Trophoblast cell (in vitro differentiated cells and primary cell): Measurements from ENCODE around the gene CCNF.
A peak's percentile ranks its signal among the peaks of the same experiment; 100 is the strongest.

Source experiments
- DNase-seq, 2 donors: peaks; one replicate each; pipeline ENCODE4 v3.0.0-alpha.2; 2016
- H2AFZ ChIP-seq: 2 replicates; pipeline ENCODE4 v1.6.1; 2013; ENCODE audit warnings: low read length, moderate library complexity, mild to moderate bottlenecking; ENCODE audit not compliant: insufficient read depth, poor library complexity
- H2AK5ac ChIP-seq: 2 replicates; pipeline ENCODE4 v1.6.1; 2013; ENCODE audit warnings: mild to moderate bottlenecking, low read length
- H2BK120ac ChIP-seq: 2 replicates; pipeline ENCODE4 v1.6.1; 2013; ENCODE audit warnings: low read length, mild to moderate bottlenecking, moderate library complexity; ENCODE audit not compliant: insufficient read depth, poor library complexity
- H2BK12ac ChIP-seq: 2 replicates; pipeline ENCODE4 v1.6.1; 2013; ENCODE audit warnings: mild to moderate bottlenecking, low read length, moderate library complexity
- H2BK5ac ChIP-seq: 2 replicates; pipeline ENCODE4 v1.6.1; 2013; ENCODE audit warnings: low read length, low read depth, moderate library complexity, mild to moderate bottlenecking; ENCODE audit not compliant: poor library complexity
- H3K14ac ChIP-seq: 2 replicates; pipeline ENCODE4 v1.6.1; 2013; ENCODE audit warnings: mild to moderate bottlenecking, low read length
- H3K18ac ChIP-seq: 2 replicates; pipeline ENCODE4 v1.6.1; 2013; ENCODE audit warnings: mild to moderate bottlenecking, low read length
- H3K23ac ChIP-seq: 2 replicates; pipeline ENCODE4 v1.6.1; 2013; ENCODE audit warnings: low read length
- H3K27ac ChIP-seq: 2 replicates; pipeline ENCODE4 v1.5.1; 2013; ENCODE audit warnings: low read depth, mild to moderate bottlenecking, inconsistent platforms, low read length, moderate library complexity
- H3K27me3 ChIP-seq: 2 replicates; pipeline ENCODE4 v1.6.1; 2013; ENCODE audit warnings: inconsistent platforms, mild to moderate bottlenecking, low read length, moderate library complexity; ENCODE audit not compliant: insufficient read depth
- H3K36me3 ChIP-seq, 2 experiments: 1 replicate in 1 of 2; 2 replicates in 1 of 2; pipeline ENCODE4 v1.6.1; 2013; ENCODE audit warnings: low read length in 2 of 2, mild to moderate bottlenecking in 2 of 2, moderate library complexity in 1 of 2; ENCODE audit not compliant: insufficient read depth in 2 of 2, control insufficient read depth in 1 of 2
- H3K4ac ChIP-seq: 2 replicates; pipeline ENCODE4 v1.6.1; 2013; ENCODE audit warnings: low read depth, mild to moderate bottlenecking, low read length, moderate library complexity
- H3K4me1 ChIP-seq, 2 experiments: 1 replicate in 1 of 2; 2 replicates in 1 of 2; pipeline ENCODE4 v1.6.1; 2013; ENCODE audit warnings: low read length in 2 of 2, mild to moderate bottlenecking in 2 of 2, moderate library complexity in 1 of 2; ENCODE audit not compliant: insufficient read depth in 2 of 2, control insufficient read depth in 1 of 2
- H3K4me2 ChIP-seq: 2 replicates; pipeline ENCODE4 v1.6.1; 2013; ENCODE audit warnings: inconsistent platforms, mild to moderate bottlenecking, low read length, moderate library complexity
- H3K4me3 ChIP-seq: 2 replicates; pipeline ENCODE4 v1.5.1; 2013; ENCODE audit warnings: mild to moderate bottlenecking, low read depth, low read length, inconsistent platforms
- H3K79me1 ChIP-seq: one replicate; pipeline ENCODE4 v1.6.1; 2013; ENCODE audit warnings: low read length
- H3K79me2 ChIP-seq: 2 replicates; pipeline ENCODE4 v1.6.1; 2013; ENCODE audit warnings: low read length, mild to moderate bottlenecking; ENCODE audit not compliant: control insufficient read depth, insufficient read depth, poor library complexity
- H3K9ac ChIP-seq: 2 replicates; pipeline ENCODE4 v1.6.1; 2013; ENCODE audit warnings: mild to moderate bottlenecking, low read length
- H3K9me3 ChIP-seq: 2 replicates; pipeline ENCODE4 v1.6.1; 2013; ENCODE audit warnings: low read depth, mild to moderate bottlenecking, control low read depth, inconsistent platforms, low read length; ENCODE audit not compliant: insufficient read depth
- H4K12ac ChIP-seq: 2 replicates; pipeline ENCODE4 v1.6.1; 2013; ENCODE audit warnings: low read depth, mild to moderate bottlenecking, low read length, moderate library complexity
- H4K8ac ChIP-seq: 2 replicates; pipeline ENCODE4 v1.6.1; 2013; ENCODE audit warnings: low read depth, mild to moderate bottlenecking, low read length, moderate library complexity
- H4K91ac ChIP-seq: one replicate; pipeline ENCODE4 v1.6.1; 2013; ENCODE audit warnings: low read depth, mild to moderate bottlenecking, low read length, moderate library complexity
- WGBS: extraction: QIAGEN DNeasy Blood & Tissue Kit; methylation state at CpG from one replicate; pipeline ENCODE4 v1.1.7; 2013; ENCODE audit warnings: missing lambda C conversion rate; ENCODE audit not compliant: insufficient read length, insufficient coverage; ENCODE audit errors: extremely low coverage; 5-methylcytosine and 5-hydroxymethylcytosine counted together

The CCNF gene

GRCh38 chr16:2455081-2455845 is 26.0 kb downstream of the CCNF start:
- no CpG with 5 or more reads among the region's 28 CpGs for WGBS
- Histone ChIP-seq H3K18ac (no peak overlapping the region), H2AK5ac (no peak overlapping the region), H3K27ac (no peak overlapping the region), H3K23ac (no peak overlapping the region), H2BK12ac (no peak overlapping the region), H4K91ac (no peak overlapping the region), H2BK5ac (no peak overlapping the region), H3K27me3 (no peaks in the 10 kb centered on the region), H3K4me1 (peaks cover under 1 to 9% of the 10 kb centered on the region in 2 experiments), H3K9me3 (peaks cover 4% of the 10 kb centered on the region), H2BK120ac (no peak overlapping the region), H3K9ac (no peak overlapping the region), H4K12ac (no peak overlapping the region), H3K4ac (no peak overlapping the region), H3K79me2 (peaks cover 2% of the 10 kb centered on the region), H3K79me1 (peaks cover 5% of the 10 kb centered on the region), H4K8ac (no peak overlapping the region), H2AFZ (no peak overlapping the region), H3K36me3 (peaks cover 68% of the 10 kb centered on the region in 2 experiments), H3K14ac (no peak overlapping the region), H3K4me3 (no peak overlapping the region), H3K4me2 (no peak overlapping the region)
- DNase-seq: no peak

- Histone ChIP-seq H3K79me2 (peaks cover 2% of the 10 kb centered on the region), H2BK5ac (no peak overlapping the region), H4K91ac (no peak overlapping the region), H4K8ac (no peak overlapping the region), H2AFZ (no peak overlapping the region), H3K4me2 (no peak overlapping the region), H3K4me1 (peaks cover 7 to 17% of the 10 kb centered on the region in 2 experiments), H2BK12ac (no peak overlapping the region), H2BK120ac (no peak overlapping the region), H3K9ac (no peak overlapping the region), H3K14ac (no peak overlapping the region), H3K36me3 (peaks cover 55 to 58% of the 10 kb centered on the region in 2 experiments), H3K4ac (no peak overlapping the region), H3K18ac (no peak overlapping the region), H2AK5ac (no peak overlapping the region), H3K27ac (no peak overlapping the region), H4K12ac (no peak overlapping the region), H3K9me3 (peaks cover 4% of the 10 kb centered on the region), H3K4me3 (no peak overlapping the region), H3K23ac (no peak overlapping the region), H3K27me3 (no peaks in the 10 kb centered on the region), H3K79me1 (peaks cover 7% of the 10 kb centered on the region)
- no peak for DNase-seq
- WGBS: no CpG with 5 or more reads among the region's 21 CpGs
These were observed 27.4 kb downstream of the CCNF start for GRCh38 chr16:2456551-2457153.

GRCh38 chr16:2457267-2457666 is 28.0 kb downstream of the CCNF start:
- no peak for DNase-seq
- peaks cover 4% of the 10 kb centered on the region for H3K9me3 ChIP-seq
- H3K4me2 ChIP-seq: no peak overlapping the region
- H2BK5ac ChIP-seq: no peak overlapping the region
- H3K9ac ChIP-seq: no peak overlapping the region
- no peak overlapping the region for H4K91ac ChIP-seq
- no peak overlapping the region for H3K4ac ChIP-seq
- H2AK5ac ChIP-seq: no peak overlapping the region
- no peak overlapping the region for H2BK12ac ChIP-seq
- H3K27ac ChIP-seq: no peak overlapping the region
- no peak overlapping the region for H3K23ac ChIP-seq
- H3K4me1 ChIP-seq: peaks cover 7 to 17% of the 10 kb centered on the region in 2 experiments
- no CpG with 5 or more reads among the region's 13 CpGs for WGBS
- no peak overlapping the region for H2AFZ ChIP-seq
- peak overlapping the region; percentile 14 for H4K12ac ChIP-seq
- peaks cover 2% of the 10 kb centered on the region for H3K79me2 ChIP-seq
- no peak overlapping the region for H3K14ac ChIP-seq
- no peak overlapping the region for H2BK120ac ChIP-seq
- no peak overlapping the region for H3K4me3 ChIP-seq
- no peak overlapping the region for H3K18ac ChIP-seq
- H3K27me3 ChIP-seq: no peaks in the 10 kb centered on the region
- H3K79me1 ChIP-seq: peaks cover 7% of the 10 kb centered on the region
- H3K36me3 ChIP-seq: peaks cover 48 to 52% of the 10 kb centered on the region in 2 experiments
- H4K8ac ChIP-seq: no peak overlapping the region

GRCh38 chr16:2457946-2458345 is 28.7 kb downstream of the CCNF start:
- Histone ChIP-seq H3K23ac (no peak overlapping the region), H3K9me3 (peaks cover 2% of the 10 kb centered on the region), H2BK12ac (no peak overlapping the region), H2BK5ac (no peak overlapping the region), H3K27ac (no peak overlapping the region), H2AFZ (no peak overlapping the region), H3K27me3 (no peaks in the 10 kb centered on the region), H3K4me1 (peaks cover 7 to 17% of the 10 kb centered on the region in 2 experiments), H3K4ac (no peak overlapping the region), H4K91ac (no peak overlapping the region), H3K4me3 (no peak overlapping the region), H3K18ac (no peak overlapping the region), H4K12ac (no peak overlapping the region), H3K36me3 (peaks cover 44 to 52% of the 10 kb centered on the region in 2 experiments), H3K9ac (no peak overlapping the region), H3K79me1 (peaks cover 7% of the 10 kb centered on the region), H2BK120ac (no peak overlapping the region), H3K79me2 (peaks cover 2% of the 10 kb centered on the region), H4K8ac (no peak overlapping the region), H3K14ac (no peak overlapping the region), H2AK5ac (no peak overlapping the region), H3K4me2 (no peak overlapping the region)
- no peak for DNase-seq
- no CpG with 5 or more reads among the region's 7 CpGs for WGBS
